T-helper 1 cell treated with Interleukin-12 subunit alpha and Interleukin-12 subunit beta and Interleukin-4 antibody, amounts not matched to agents 30 μg/mL and 1 μg/mL, for 36 hours (primary cell): ENCODE results near the gene CLEC3B.

Experiments
- H3K27ac Mint-ChIP-seq: one replicate; pipeline ENCODE4 v1.8.0; 2021; ENCODE audit warnings: mild to moderate bottlenecking, mixed read lengths
- H3K27me3 Mint-ChIP-seq: one replicate; pipeline ENCODE4 v1.8.0; 2021; ENCODE audit warnings: low read depth, mixed read lengths
- H3K36me3 Mint-ChIP-seq: one replicate; pipeline ENCODE4 v1.8.0; 2021; ENCODE audit warnings: low read depth, mixed read lengths
- H3K4me1 Mint-ChIP-seq: one replicate; pipeline ENCODE4 v1.8.0; 2021; ENCODE audit warnings: low read depth, mixed read lengths
- H3K4me3 Mint-ChIP-seq: one replicate; pipeline ENCODE4 v1.8.0; 2021; ENCODE audit warnings: mild to moderate bottlenecking, moderate library complexity, mixed read lengths
- H3K9me3 Mint-ChIP-seq: one replicate; pipeline ENCODE4 v1.8.0; 2021; ENCODE audit warnings: mixed read lengths

Gene CLEC3B

DNA sequence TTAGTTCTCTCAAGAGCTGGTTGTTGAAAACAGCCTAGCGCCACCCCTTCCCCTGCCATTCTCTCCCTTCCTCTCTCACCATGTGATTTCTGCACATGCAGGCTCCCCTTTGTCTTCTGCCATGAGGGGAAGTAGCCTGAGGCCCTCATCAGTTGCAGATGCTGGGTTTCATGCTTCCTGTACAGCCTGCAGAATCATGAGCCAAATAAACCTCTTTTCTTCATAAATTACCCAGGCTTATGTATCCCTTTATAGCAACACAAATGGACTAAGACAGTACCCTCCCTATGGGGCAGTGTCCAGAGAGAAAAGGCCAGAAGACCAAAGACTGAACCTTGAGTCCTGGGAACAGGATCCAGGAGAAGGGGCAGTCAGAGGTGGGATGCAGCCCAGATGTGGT is 54.7 kb downstream of the CLEC3B start:
- Mint-ChIP-seq H3K27ac (no peak overlapping the region), H3K27me3 (peaks cover 34% of the 10 kb centered on the region), H3K4me1 (peaks cover 2% of the 10 kb centered on the region), H3K9me3 (peaks cover 5% of the 10 kb centered on the region), H3K4me3 (no peak overlapping the region), H3K36me3 (peaks cover 2% of the 10 kb centered on the region)

DNA sequence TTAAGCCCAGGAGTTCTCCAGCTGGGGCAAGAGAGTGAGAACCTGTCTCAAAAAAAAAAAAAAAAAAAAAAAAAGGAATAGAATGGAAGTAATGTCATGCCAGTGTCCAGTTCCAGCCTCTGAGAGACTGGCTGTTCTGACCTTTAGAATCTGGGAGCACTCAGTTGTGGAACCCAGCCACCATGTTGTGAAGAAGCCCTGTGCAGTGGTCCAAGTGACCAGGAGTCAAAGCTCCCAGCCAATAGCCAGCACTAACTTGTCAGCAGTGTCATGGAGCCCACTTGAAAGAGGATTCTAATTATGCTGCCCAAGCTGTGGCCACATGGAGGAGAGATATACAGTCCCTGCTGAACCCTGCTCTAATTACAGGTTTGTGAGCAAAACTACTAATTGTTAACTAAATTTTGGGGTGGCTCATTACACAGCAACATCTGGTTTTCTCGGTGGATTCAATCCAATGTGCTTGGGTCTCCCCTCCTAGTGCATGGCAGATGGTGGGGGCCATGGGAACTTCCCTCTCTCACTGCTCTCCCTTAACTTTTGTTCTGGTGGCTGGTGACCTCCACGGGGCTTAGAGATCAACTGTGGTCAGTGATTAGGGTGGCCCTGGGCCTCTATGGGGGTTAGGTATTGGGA is 55.5 kb downstream of the CLEC3B start:
- no peak overlapping the region for H3K27ac Mint-ChIP-seq
- peaks cover 2% of the 10 kb centered on the region for H3K4me1 Mint-ChIP-seq
- peaks cover 28% of the 10 kb centered on the region for H3K27me3 Mint-ChIP-seq
- peaks cover 5% of the 10 kb centered on the region for H3K9me3 Mint-ChIP-seq
- H3K36me3 Mint-ChIP-seq = peaks cover 2% of the 10 kb centered on the region
- H3K4me3 Mint-ChIP-seq = no peak overlapping the region

DNA sequence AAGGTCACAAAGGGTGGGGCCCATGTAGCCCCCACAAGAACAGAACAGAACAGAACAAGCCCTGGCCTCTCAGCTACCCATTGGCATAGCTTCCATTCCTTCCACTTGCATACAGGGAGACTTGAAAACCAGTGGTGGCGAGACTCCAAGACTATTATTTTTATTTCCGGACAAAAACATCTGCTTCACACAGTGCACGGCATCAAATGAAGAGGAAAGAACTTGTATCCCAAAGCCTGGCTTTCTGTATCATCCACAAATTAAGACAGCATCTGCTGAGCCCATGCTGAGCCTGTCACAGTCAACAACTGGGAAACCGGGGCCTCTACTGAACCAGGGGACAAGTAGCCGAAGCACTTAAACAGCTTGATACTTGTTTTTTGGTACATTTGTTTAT is 56.0 kb downstream of the CLEC3B start:
- Mint-ChIP-seq H3K27me3 (peaks cover 25% of the 10 kb centered on the region), H3K36me3 (peaks cover 2% of the 10 kb centered on the region), H3K27ac (no peak overlapping the region)

DNA sequence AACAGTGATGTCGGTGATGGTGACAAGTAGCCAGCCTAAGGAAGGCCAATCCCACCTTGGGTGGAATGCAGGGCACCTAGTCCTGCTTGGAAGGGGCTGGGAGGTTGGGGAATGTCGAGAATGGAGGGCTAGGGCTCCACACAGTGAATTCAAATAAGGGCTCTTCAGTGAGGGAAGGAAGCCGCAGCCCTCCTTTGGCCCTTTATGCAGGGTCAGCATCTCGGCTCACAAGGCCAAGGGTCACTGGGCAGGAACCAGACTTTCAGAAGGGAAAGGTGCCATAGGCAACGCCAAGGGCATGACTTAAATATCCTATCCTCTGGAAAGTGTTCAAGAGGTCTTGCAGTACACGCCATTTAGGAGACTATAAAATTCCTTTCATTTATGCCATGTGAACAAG is 56.9 kb downstream of the CLEC3B start:
- Mint-ChIP-seq H3K36me3 (peaks cover 2% of the 10 kb centered on the region), H3K27me3 (peaks cover 25% of the 10 kb centered on the region), H3K4me1 (peaks cover 2% of the 10 kb centered on the region), H3K9me3 (peaks cover 5% of the 10 kb centered on the region), H3K27ac (no peak overlapping the region), H3K4me3 (no peak overlapping the region)

More for the DNA sequence above, 56.0 kb downstream of the CLEC3B start:
- Mint-ChIP-seq H3K9me3 (peaks cover 5% of the 10 kb centered on the region), H3K4me1 (peaks cover 2% of the 10 kb centered on the region), H3K4me3 (no peak overlapping the region)

DNA sequence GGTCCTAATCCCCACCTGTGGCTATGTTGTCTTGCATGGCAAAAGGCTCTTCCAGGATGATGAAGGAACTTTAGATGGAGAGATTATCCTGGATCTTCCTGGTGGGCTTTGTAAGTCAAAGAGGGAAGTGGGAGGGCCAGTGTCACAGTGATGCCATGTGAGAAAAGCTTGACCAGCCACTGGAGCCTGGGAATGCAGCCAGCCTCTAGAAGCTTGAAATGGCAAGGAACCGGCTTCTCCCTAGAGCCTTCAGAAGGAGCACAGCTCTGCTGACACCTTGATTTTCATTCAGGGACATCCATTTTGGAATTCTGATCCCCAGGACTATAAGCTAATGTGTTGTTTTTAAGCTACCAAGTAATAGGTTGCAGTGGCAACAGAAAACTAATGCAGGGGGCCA is 58.3 kb downstream of the CLEC3B start:
- peaks cover 5% of the 10 kb centered on the region for H3K9me3 Mint-ChIP-seq
- H3K4me3 Mint-ChIP-seq = no peak overlapping the region
- no peak overlapping the region for H3K27ac Mint-ChIP-seq
- H3K36me3 Mint-ChIP-seq = peaks cover 2% of the 10 kb centered on the region
- peaks cover 30% of the 10 kb centered on the region for H3K27me3 Mint-ChIP-seq
- no peaks in the 10 kb centered on the region for H3K4me1 Mint-ChIP-seq

DNA sequence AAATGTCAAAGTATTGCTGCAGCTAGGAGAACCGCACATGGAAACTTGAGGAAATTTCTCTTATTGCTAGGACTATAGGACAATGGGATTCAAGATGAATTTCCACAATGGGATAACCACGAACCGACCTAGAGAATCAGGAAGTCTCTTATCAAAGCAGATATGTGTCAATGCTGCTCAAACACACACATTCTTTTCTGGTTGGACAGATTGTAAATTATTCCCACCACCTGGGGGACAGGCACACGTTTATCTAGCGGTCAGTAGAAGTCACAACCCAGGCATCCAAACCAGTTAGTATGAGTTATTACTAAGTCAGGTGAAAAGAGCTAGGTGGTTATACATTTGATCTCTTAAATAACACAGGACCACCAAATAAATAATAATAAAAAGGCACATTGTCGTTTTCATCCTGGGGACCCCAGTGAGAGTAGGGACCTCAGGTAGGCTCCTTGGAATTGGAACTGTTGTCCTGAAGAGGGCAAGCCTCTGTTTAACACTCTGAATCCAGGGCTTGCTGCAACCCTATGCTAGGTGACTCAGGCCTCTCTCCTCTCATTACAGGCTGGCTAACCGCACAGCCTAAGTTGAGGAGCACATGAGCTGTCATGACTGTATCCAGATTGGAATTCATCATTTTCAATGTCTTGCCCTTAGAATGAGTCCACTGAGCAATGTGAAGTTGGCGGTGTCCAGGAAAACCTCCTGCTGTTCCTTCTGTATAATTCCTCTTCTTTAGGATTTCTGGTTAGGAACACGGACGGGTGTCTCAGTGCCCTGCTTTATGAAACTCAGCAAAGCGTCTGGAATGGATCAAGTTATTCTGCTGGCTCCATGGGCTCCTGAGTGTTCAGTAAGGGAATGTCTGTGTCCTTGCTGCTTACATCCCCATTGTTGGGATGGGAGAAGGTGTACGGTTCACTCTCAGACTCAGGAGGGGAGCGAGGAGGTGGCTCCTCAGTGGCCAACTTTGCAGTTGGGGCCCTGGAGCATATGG is 59.0 kb downstream of the CLEC3B start:
- Mint-ChIP-seq H3K4me3 (no peak overlapping the region), H3K27ac (no peak overlapping the region), H3K4me1 (no peaks in the 10 kb centered on the region), H3K9me3 (peaks cover 4% of the 10 kb centered on the region), H3K36me3 (peaks cover 4% of the 10 kb centered on the region), H3K27me3 (peaks cover 26% of the 10 kb centered on the region)
